HCT116 (cell line): ENCODE measurements around the gene AAR2. TPM values are rescaled to one million over a fixed set of nuclear protein-coding genes. Genes with fewer than 3 reads are reported as not detected.

Experiments used
- ATAC-seq: fragments of 200-7000 bp; cut with Tn5 transposase; 2 replicates; pipeline ENCODE4 v1.9.1; 2020; ENCODE audit warnings: mild to moderate bottlenecking, moderate library complexity
- BruUV-seq: library from RNA; stranded (reverse); fragments of 400-500 nt; replicated peaks from 2 replicates; lab custom pipeline; 2021; lab: Mats Ljungman, UMichigan
- CTCF ChIA-PET: fragments of 300-600 bp; sonication (Branson Sonifier 250); formaldehyde crosslinking; loops from one replicate; lab custom pipeline; 2021; ENCODE audit warnings: antibody characterized with exemption; lab: Charles Lee
- POLR2A ChIA-PET: fragments of 300-600, 350-600 bp; sonication (Branson Sonifier 250); formaldehyde crosslinking; loops from one replicate; lab custom pipeline; 2021; ENCODE audit warnings: antibody characterized with exemption; lab: Charles Lee
- RAD21 ChIA-PET, 2 experiments: fragments of 300-600 bp; sonication (Branson Sonifier 250); formaldehyde crosslinking; loops; one replicate each; lab custom pipeline; 2023; ENCODE audit warnings: low total read pairs in 2 of 2; ENCODE audit not compliant: uncharacterized antibody in 2 of 2, unreplicated experiment in 2 of 2, low non-redundant PET in 1 of 2; lab: Charles Lee
- DNase-seq: peaks from one replicate; pipeline ENCODE4 v3.0.0-alpha.2; 2010; ENCODE audit warnings: low read depth, low spot score
- H2AFZ ChIP-seq: fragments of 200-600 bp; shearing (Covaris generic), sonication (generic); 2 replicates; pipeline ENCODE4 v1.6.1; 2017; ENCODE audit warnings: low read depth, mixed run types, mixed read lengths, antibody characterized with exemption, low read length; ENCODE audit not compliant: poor library complexity, severe bottlenecking
- H3K27ac ChIP-seq: 2 replicates; pipeline ENCODE4 v1.5.1; 2012; ENCODE audit warnings: low read depth, low read length
- H3K27me3 ChIP-seq: fragments of 200-600 bp; sonication (generic); 2 replicates; pipeline ENCODE4 v1.6.1; 2016; ENCODE audit warnings: mixed run types, low read length, mixed read lengths; ENCODE audit not compliant: insufficient read depth
- H3K36me3 ChIP-seq, 2 experiments: fragments of 200-500 bp in 1 of 2; fragments of 200-600 bp in 1 of 2; sonication (Bioruptor generic) in 1 of 2; sonication (generic) in 1 of 2; 2 replicates each; pipeline versions ENCODE4 v1.5.1 to v1.6.1; 2014 to 2016; ENCODE audit warnings: low read length in 2 of 2, inconsistent platforms in 1 of 2, mixed read lengths in 1 of 2, mixed run types in 1 of 2; ENCODE audit not compliant: insufficient read depth in 2 of 2, control insufficient read depth in 1 of 2
- H3K4me1 ChIP-seq, 2 experiments: fragments of 200-600 bp in 1 of 2; sonication (generic) in 1 of 2; 2 replicates each; pipeline versions ENCODE4 v1.5.1 to v1.6.1; 2012 to 2017; ENCODE audit warnings: low read length in 2 of 2, inconsistent platforms in 1 of 2, mild to moderate bottlenecking in 1 of 2, mixed read lengths in 1 of 2, mixed run types in 1 of 2, moderate library complexity in 1 of 2; ENCODE audit not compliant: insufficient read depth in 2 of 2, control insufficient read depth in 1 of 2
- H3K4me2 ChIP-seq: fragments of 200-600 bp; sonication (generic); 2 replicates; pipeline ENCODE4 v1.6.1; 2017; ENCODE audit warnings: mixed run types, low read length, mixed read lengths
- H3K4me3 ChIP-seq, 2 experiments: fragments of 200-600 bp in 1 of 2; sonication (generic) in 1 of 2; replicated peaks in 1 of 2; 2 replicates each; pipeline ENCODE4 v1.5.1; 2011 to 2016; ENCODE audit warnings: low read length in 2 of 2, control low read depth in 1 of 2, low read depth in 1 of 2, mild to moderate bottlenecking in 1 of 2, mixed read lengths in 1 of 2, mixed run types in 1 of 2
- H3K79me2 ChIP-seq: fragments of 200-600 bp; sonication (generic); 2 replicates; pipeline ENCODE4 v1.6.1; 2017; ENCODE audit warnings: mild to moderate bottlenecking, mixed run types, low read length, moderate library complexity, mixed read lengths; ENCODE audit not compliant: insufficient read depth
- H3K9ac ChIP-seq: fragments of 200-600 bp; sonication (generic); 2 replicates; pipeline ENCODE4 v1.6.1; 2016; ENCODE audit warnings: low read length, mixed read lengths
- H3K9me2 ChIP-seq: fragments of 200-600 bp; sonication (generic), shearing (Covaris generic); 2 replicates; pipeline ENCODE4 v1.6.1; 2017; ENCODE audit warnings: mixed run types, mild to moderate bottlenecking, moderate library complexity; ENCODE audit not compliant: insufficient read depth
- H3K9me3 ChIP-seq, 2 experiments: fragments of 200-500 bp in 1 of 2; fragments of 200-600 bp in 1 of 2; sonication (Bioruptor generic) in 1 of 2; sonication (generic) in 1 of 2; 2 replicates each; pipeline ENCODE4 v1.6.1; 2014 to 2017; ENCODE audit warnings: low read length in 2 of 2, mixed read lengths in 2 of 2, inconsistent platforms in 1 of 2, low read depth in 1 of 2, mild to moderate bottlenecking in 1 of 2, mixed run types in 1 of 2, moderate library complexity in 1 of 2; ENCODE audit not compliant: control insufficient read depth in 1 of 2, insufficient read depth in 1 of 2
- H4K20me1 ChIP-seq: fragments of 200-600 bp; sonication (generic), shearing (Covaris generic); 2 replicates; pipeline ENCODE4 v1.6.1; 2017; ENCODE audit warnings: mixed run types, mild to moderate bottlenecking, moderate library complexity; ENCODE audit not compliant: insufficient read depth
- EGR1 ChIP-seq: IDR thresholded peaks from 2 replicates; pipeline ENCODE4 v1.6.1; 2012; ENCODE audit warnings: low read depth
- POLR2AphosphoS5 ChIP-seq: IDR thresholded peaks from 2 replicates; pipeline ENCODE4 v1.6.1; 2011; ENCODE audit warnings: mild to moderate bottlenecking, low read depth, low read length, moderate library complexity
- REST ChIP-seq: IDR thresholded peaks from 2 replicates; pipeline ENCODE4 v1.6.1; 2012; ENCODE audit warnings: low read depth
- YY1 ChIP-seq: IDR thresholded peaks from 2 replicates; pipeline ENCODE4 v1.6.1; 2011; ENCODE audit warnings: low read length, low read depth, moderate library complexity, mild to moderate bottlenecking; ENCODE audit not compliant: insufficient replicate concordance; ENCODE audit errors: extremely low read depth
- intact Hi-C: fragments of 100-400 bp; cut with micrococcal nuclease; formaldehyde crosslinking; loops from 2 replicates; pipeline ENCODE4 v1.10.0; 2022
- total RNA-seq: library from RNA; stranded (reverse); gene quantifications from one replicate; pipeline ENCODE4 v1.2.1, GENCODE V29; 2021; ENCODE audit not compliant: unreplicated experiment
- TF ChIP-seq, protein P1 (sequence below): IDR thresholded peaks from 2 replicates; pipeline ENCODE4 v1.6.1; 2011; ENCODE audit warnings: mild to moderate bottlenecking, low read length, moderate library complexity; ENCODE audit not compliant: insufficient replicate concordance; ENCODE audit errors: extremely low read depth

AAR2 gene
- total RNA-seq, 1 experiment from 2014 or later, result 23.3 TPM

GRCh38 chr20:36200451-36200850 is 35.8 kb upstream of the AAR2 start (continued):
- no peak for TF ChIP-seq REST
- no peak for TF ChIP-seq POLR2AphosphoS5
- TF ChIP-seq, all 23 proteins: peak for 0

DNA sequence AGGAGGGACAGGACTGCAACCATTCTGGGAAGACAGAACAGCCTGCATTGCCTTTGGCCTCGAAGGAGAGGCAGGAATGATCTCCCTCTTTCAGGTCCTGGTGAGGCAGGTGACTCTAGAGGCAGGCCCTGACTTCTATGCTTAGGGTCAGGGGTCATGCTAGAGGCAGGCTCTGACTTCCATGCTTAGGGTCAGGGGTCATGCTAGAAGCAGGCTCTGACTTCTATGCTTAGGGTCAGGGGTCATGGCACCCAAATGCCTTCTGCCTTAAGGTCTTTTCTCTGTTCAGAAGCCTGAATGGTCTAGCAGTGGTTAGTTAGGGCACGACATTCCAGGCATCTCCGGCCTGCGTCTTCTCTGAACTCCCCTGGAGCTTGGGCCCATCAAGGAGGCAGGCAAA is 35.1 kb upstream of the AAR2 start:
- Histone ChIP-seq H3K4me2 (no peak overlapping the region), H3K4me3 (no peak overlapping the region), H2AFZ (no peak overlapping the region), H3K27ac (no peak overlapping the region), H3K9me2 (no peaks in the 10 kb centered on the region), H3K9me3 (no peaks in the 10 kb centered on the region), H3K4me1 (no peaks in the 10 kb centered on the region), H3K9ac (no peak overlapping the region), H4K20me1 (no peaks in the 10 kb centered on the region), H3K36me3 (no peaks in the 10 kb centered on the region), H3K79me2 (no peaks in the 10 kb centered on the region), H3K27me3 (no peaks in the 10 kb centered on the region)
- ChIA-PET RAD21 (no interaction called here), POLR2A (no interaction called here), CTCF (interaction anchor here (0.9 to 3.1 kb wide), 3 partner anchors 11 to 238 kb away, joined by 4 to 29 read pairs (median 25); no protein-coding TSS in a partner anchor)
- ATAC-seq (no peak), DNase-seq (no peak)
- TF ChIP-seq EGR1 (no peak), YY1 (no peak)
- TF ChIP-seq, protein P1, sequence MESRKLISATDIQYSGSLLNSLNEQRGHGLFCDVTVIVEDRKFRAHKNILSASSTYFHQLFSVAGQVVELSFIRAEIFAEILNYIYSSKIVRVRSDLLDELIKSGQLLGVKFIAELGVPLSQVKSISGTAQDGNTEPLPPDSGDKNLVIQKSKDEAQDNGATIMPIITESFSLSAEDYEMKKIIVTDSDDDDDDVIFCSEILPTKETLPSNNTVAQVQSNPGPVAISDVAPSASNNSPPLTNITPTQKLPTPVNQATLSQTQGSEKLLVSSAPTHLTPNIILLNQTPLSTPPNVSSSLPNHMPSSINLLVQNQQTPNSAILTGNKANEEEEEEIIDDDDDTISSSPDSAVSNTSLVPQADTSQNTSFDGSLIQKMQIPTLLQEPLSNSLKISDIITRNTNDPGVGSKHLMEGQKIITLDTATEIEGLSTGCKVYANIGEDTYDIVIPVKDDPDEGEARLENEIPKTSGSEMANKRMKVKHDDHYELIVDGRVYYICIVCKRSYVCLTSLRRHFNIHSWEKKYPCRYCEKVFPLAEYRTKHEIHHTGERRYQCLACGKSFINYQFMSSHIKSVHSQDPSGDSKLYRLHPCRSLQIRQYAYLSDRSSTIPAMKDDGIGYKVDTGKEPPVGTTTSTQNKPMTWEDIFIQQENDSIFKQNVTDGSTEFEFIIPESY, result no peak
- no TSS peak for BruUV-seq
- intact Hi-C loops, result no loop called here
